ENCODE results near the gene PKP4.

The PKP4 gene

GRCh38 chr2:158498043-158498748 lies 41.4 kb downstream of the PKP4 start:
- Histone ChIP-seq H3K4me3 (ENCODE audit: low read depth, low read length) (no peak overlapping the region), H3K27me3 (ENCODE audit: insufficient read depth, low read length) (no peaks in the 10 kb centered on the region), H3K27ac (ENCODE audit: low read depth, low read length) (no peak overlapping the region), H3K4me1 (ENCODE audit: control insufficient read depth, insufficient read depth, low read length, unreplicated experiment) (peaks cover 26% of the 10 kb centered on the region), H3K36me3 (ENCODE audit: insufficient read depth, low read length) (no peaks in the 10 kb centered on the region), H2AFZ (ENCODE audit: low read length, unreplicated experiment) (no peak overlapping the region), H3K79me2 (ENCODE audit: control insufficient read depth, insufficient read depth, low read length, unreplicated experiment) (peaks cover 37% of the 10 kb centered on the region)

- H3K4me3 ChIP-seq (ENCODE audit: low read depth, low read length) = no peak overlapping the region
- H3K36me3 ChIP-seq (ENCODE audit: insufficient read depth, low read length) = no peaks in the 10 kb centered on the region
- H3K79me2 ChIP-seq (ENCODE audit: control insufficient read depth, insufficient read depth, low read length, unreplicated experiment) = peaks cover 34% of the 10 kb centered on the region
- H3K27me3 ChIP-seq (ENCODE audit: insufficient read depth, low read length) = no peaks in the 10 kb centered on the region
- H2AFZ ChIP-seq (ENCODE audit: low read length, unreplicated experiment) = no peak overlapping the region
- peaks cover 30% of the 10 kb centered on the region for H3K4me1 ChIP-seq (ENCODE audit: control insufficient read depth, insufficient read depth, low read length, unreplicated experiment)
- H3K27ac ChIP-seq (ENCODE audit: low read depth, low read length) = no peak overlapping the region
Observed at GRCh38 chr2:158498749-158499136, 42.0 kb downstream of the PKP4 start.

GRCh38 chr2:158499383-158499782 lies 42.6 kb downstream of the PKP4 start:
- peaks cover 30% of the 10 kb centered on the region for H3K4me1 ChIP-seq (ENCODE audit: control insufficient read depth, insufficient read depth, low read length, unreplicated experiment)
- H3K79me2 ChIP-seq (ENCODE audit: control insufficient read depth, insufficient read depth, low read length, unreplicated experiment) = peaks cover 38% of the 10 kb centered on the region

GRCh38 chr2:158500333-158500732 lies 43.6 kb downstream of the PKP4 start:
- Histone ChIP-seq H3K79me2 (ENCODE audit: control insufficient read depth, insufficient read depth, low read length, unreplicated experiment) (peaks cover 40% of the 10 kb centered on the region), H3K27me3 (ENCODE audit: insufficient read depth, low read length) (no peaks in the 10 kb centered on the region), H3K27ac (ENCODE audit: low read depth, low read length) (no peak overlapping the region), H2AFZ (ENCODE audit: low read length, unreplicated experiment) (no peak overlapping the region), H3K36me3 (ENCODE audit: insufficient read depth, low read length) (no peaks in the 10 kb centered on the region), H3K4me1 (ENCODE audit: control insufficient read depth, insufficient read depth, low read length, unreplicated experiment) (peaks cover 30% of the 10 kb centered on the region), H3K4me3 (ENCODE audit: low read depth, low read length) (no peak overlapping the region)

More at GRCh38 chr2:158499383-158499782, 42.6 kb downstream of the PKP4 start:
- no peaks in the 10 kb centered on the region for H3K27me3 ChIP-seq (ENCODE audit: insufficient read depth, low read length)
- no peak overlapping the region for H2AFZ ChIP-seq (ENCODE audit: low read length, unreplicated experiment)
- H3K4me3 ChIP-seq (ENCODE audit: low read depth, low read length) = no peak overlapping the region
- H3K27ac ChIP-seq (ENCODE audit: low read depth, low read length) = no peak overlapping the region
- H3K36me3 ChIP-seq (ENCODE audit: insufficient read depth, low read length) = no peaks in the 10 kb centered on the region

GRCh38 chr2:158501301-158501700 lies 44.5 kb downstream of the PKP4 start:
- Histone ChIP-seq H3K27me3 (ENCODE audit: insufficient read depth, low read length) (no peaks in the 10 kb centered on the region), H3K36me3 (ENCODE audit: insufficient read depth, low read length) (no peaks in the 10 kb centered on the region), H3K4me3 (ENCODE audit: low read depth, low read length) (no peak overlapping the region), H3K4me1 (ENCODE audit: control insufficient read depth, insufficient read depth, low read length, unreplicated experiment) (peaks cover 30% of the 10 kb centered on the region), H2AFZ (ENCODE audit: low read length, unreplicated experiment) (no peak overlapping the region), H3K27ac (ENCODE audit: low read depth, low read length) (no peak overlapping the region), H3K79me2 (ENCODE audit: control insufficient read depth, insufficient read depth, low read length, unreplicated experiment) (peaks cover 46% of the 10 kb centered on the region)

- no peaks in the 10 kb centered on the region for H3K36me3 ChIP-seq (ENCODE audit: insufficient read depth, low read length)
- no peaks in the 10 kb centered on the region for H3K27me3 ChIP-seq (ENCODE audit: insufficient read depth, low read length)
- H3K27ac ChIP-seq (ENCODE audit: low read depth, low read length) = peak overlapping the region; percentile 14; the same call in 1 of the 2 replicates
- no peak overlapping the region for H2AFZ ChIP-seq (ENCODE audit: low read length, unreplicated experiment)
- H3K79me2 ChIP-seq (ENCODE audit: control insufficient read depth, insufficient read depth, low read length, unreplicated experiment) = peaks cover 51% of the 10 kb centered on the region
- peaks cover 20% of the 10 kb centered on the region for H3K4me1 ChIP-seq (ENCODE audit: control insufficient read depth, insufficient read depth, low read length, unreplicated experiment)
- no peak overlapping the region for H3K4me3 ChIP-seq (ENCODE audit: low read depth, low read length)
Observed at GRCh38 chr2:158502974-158503373, 46.2 kb downstream of the PKP4 start.

- Histone ChIP-seq H2AFZ (ENCODE audit: low read length, unreplicated experiment) (no peak overlapping the region), H3K4me1 (ENCODE audit: control insufficient read depth, insufficient read depth, low read length, unreplicated experiment) (peaks cover 20% of the 10 kb centered on the region), H3K79me2 (ENCODE audit: control insufficient read depth, insufficient read depth, low read length, unreplicated experiment) (peaks cover 55% of the 10 kb centered on the region), H3K27ac (ENCODE audit: low read depth, low read length) (no peak overlapping the region), H3K27me3 (ENCODE audit: insufficient read depth, low read length) (no peaks in the 10 kb centered on the region), H3K4me3 (ENCODE audit: low read depth, low read length) (no peak overlapping the region), H3K36me3 (ENCODE audit: insufficient read depth, low read length) (no peaks in the 10 kb centered on the region)
Observed at GRCh38 chr2:158504088-158504487, 47.3 kb downstream of the PKP4 start.

- Histone ChIP-seq H3K4me1 (ENCODE audit: control insufficient read depth, insufficient read depth, low read length, unreplicated experiment) (peaks cover 27% of the 10 kb centered on the region), H3K4me3 (ENCODE audit: low read depth, low read length) (no peak overlapping the region), H2AFZ (ENCODE audit: low read length, unreplicated experiment) (no peak overlapping the region), H3K27me3 (ENCODE audit: insufficient read depth, low read length) (no peaks in the 10 kb centered on the region), H3K36me3 (ENCODE audit: insufficient read depth, low read length) (no peaks in the 10 kb centered on the region), H3K79me2 (ENCODE audit: control insufficient read depth, insufficient read depth, low read length, unreplicated experiment) (peaks cover 51% of the 10 kb centered on the region), H3K27ac (ENCODE audit: low read depth, low read length) (no peak overlapping the region)
Observed at GRCh38 chr2:158505448-158505934, 48.7 kb downstream of the PKP4 start.

GRCh38 chr2:158507141-158507540 lies 50.4 kb downstream of the PKP4 start:
- Histone ChIP-seq H2AFZ (ENCODE audit: low read length, unreplicated experiment) (no peak overlapping the region), H3K4me1 (ENCODE audit: control insufficient read depth, insufficient read depth, low read length, unreplicated experiment) (peaks cover 21% of the 10 kb centered on the region), H3K36me3 (ENCODE audit: insufficient read depth, low read length) (no peaks in the 10 kb centered on the region), H3K27me3 (ENCODE audit: insufficient read depth, low read length) (no peaks in the 10 kb centered on the region), H3K79me2 (ENCODE audit: control insufficient read depth, insufficient read depth, low read length, unreplicated experiment) (peaks cover 46% of the 10 kb centered on the region), H3K27ac (ENCODE audit: low read depth, low read length) (no peak overlapping the region), H3K4me3 (ENCODE audit: low read depth, low read length) (no peak overlapping the region)

GRCh38 chr2:158507679-158508078 lies 50.9 kb downstream of the PKP4 start:
- no peak overlapping the region for H3K4me3 ChIP-seq (ENCODE audit: low read depth, low read length)
- peaks cover 43% of the 10 kb centered on the region for H3K79me2 ChIP-seq (ENCODE audit: control insufficient read depth, insufficient read depth, low read length, unreplicated experiment)
- H2AFZ ChIP-seq (ENCODE audit: low read length, unreplicated experiment) = no peak overlapping the region
- no peaks in the 10 kb centered on the region for H3K36me3 ChIP-seq (ENCODE audit: insufficient read depth, low read length)
- H3K27me3 ChIP-seq (ENCODE audit: insufficient read depth, low read length) = no peaks in the 10 kb centered on the region
- H3K4me1 ChIP-seq (ENCODE audit: control insufficient read depth, insufficient read depth, low read length, unreplicated experiment) = peaks cover 16% of the 10 kb centered on the region
- no peak overlapping the region for H3K27ac ChIP-seq (ENCODE audit: low read depth, low read length)

All from ACC112 (cell line).